ENCODE results near the gene VSX1. TPM values are rescaled to one million over a fixed set of nuclear protein-coding genes. Genes with fewer than 3 reads are reported as not detected.

VSX1 gene
- not detected for polyA plus RNA-seq (2012; ENCODE audit: missing spikeins)

DNA sequence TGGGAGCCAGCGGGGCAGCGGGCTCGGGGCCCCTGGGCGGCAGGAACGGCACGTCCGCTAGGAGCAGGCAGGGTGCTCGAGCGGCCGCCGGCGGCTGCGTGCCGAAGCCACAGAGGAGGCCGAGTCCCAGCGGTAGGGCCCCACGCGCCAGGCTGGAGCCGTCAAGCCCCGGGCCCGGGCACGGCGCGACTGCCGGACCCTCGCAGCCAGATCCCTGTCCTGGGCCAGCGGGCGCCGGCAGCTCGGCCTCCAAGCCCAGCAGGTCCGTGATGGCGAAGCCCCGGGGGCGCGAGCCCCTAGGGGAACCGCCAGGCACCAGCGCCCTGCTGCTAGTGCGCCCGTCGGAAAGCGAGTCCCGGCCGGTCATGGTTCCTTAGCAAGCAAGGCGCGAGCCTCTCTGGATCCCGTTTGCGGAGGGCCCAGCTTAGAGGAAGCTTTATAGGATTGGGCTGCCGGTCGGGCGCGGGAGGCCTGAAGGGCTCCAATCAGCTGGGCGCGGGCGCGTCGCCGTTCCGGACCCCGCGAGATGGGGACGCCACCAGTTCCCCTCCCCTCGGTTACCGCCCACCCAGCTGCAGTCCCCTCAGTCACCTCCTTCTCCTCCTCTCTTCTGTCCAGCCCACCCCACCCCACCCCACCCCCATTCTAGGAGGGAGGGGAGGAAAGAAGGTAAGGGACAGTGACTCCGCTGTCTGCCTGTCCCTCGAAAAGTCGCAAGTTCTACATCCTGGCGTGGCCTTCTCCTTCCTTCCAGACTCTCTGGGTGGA is at the start of gene VSX1:
Gene VSX1 (minus strand): TSS at position 412 of the 768 bp plus-strand sequence. CDS start 45 bp downstream, at position 367.
- DNase-seq (ENCODE audit: insufficient read length) (no peak), FAIRE-seq (no peak)
- TF ChIP-seq POLR2A (IDR thresholded peaks at IDR 0.05; ENCODE audit: low read depth, low read length) (no peak), POLR2AphosphoS5 (IDR thresholded peaks at IDR 0.05; ENCODE audit: low read depth, low read length) (no peak), TAF1 (IDR thresholded peaks at IDR 0.05; ENCODE audit: borderline replicate concordance, low read depth, low read length) (no peak)

GRCh38 chr20:25129908-25130307 is 48.0 kb upstream of the VSX1 start:
- no peak for FAIRE-seq

DNA sequence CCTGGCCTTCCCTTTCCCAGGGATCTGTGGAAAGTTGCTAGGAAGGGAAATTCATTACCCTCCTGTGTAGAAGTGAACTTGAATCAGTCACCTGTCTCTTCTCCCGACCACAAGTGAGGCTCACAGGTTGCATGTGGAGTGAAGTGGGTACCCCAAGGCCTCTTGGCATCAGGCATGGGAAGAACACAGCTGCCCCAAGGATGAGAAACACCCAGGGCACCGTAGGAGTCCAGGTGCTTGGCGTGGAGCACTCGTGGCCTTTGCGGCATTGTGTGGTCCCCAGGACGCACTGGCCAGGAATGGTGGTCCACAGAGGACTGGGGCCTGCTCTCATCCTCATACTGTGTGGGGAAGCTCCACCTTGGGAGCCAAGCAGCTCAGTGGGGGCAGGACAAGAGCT is 47.5 kb upstream of the VSX1 start:
- FAIRE-seq (no peak), DNase-seq (ENCODE audit: insufficient read length) (no peak)
- TF ChIP-seq TAF1 (IDR thresholded peaks at IDR 0.05; ENCODE audit: borderline replicate concordance, low read depth, low read length) (no peak), POLR2A (IDR thresholded peaks at IDR 0.05; ENCODE audit: low read depth, low read length) (no peak), POLR2AphosphoS5 (IDR thresholded peaks at IDR 0.05; ENCODE audit: low read depth, low read length) (no peak)

More at GRCh38 chr20:25129908-25130307, 48.0 kb upstream of the VSX1 start:
- TF ChIP-seq POLR2AphosphoS5 (IDR thresholded peaks at IDR 0.05; ENCODE audit: low read depth, low read length), result no peak
- no peak for TF ChIP-seq POLR2A (IDR thresholded peaks at IDR 0.05; ENCODE audit: low read depth, low read length)
- TF ChIP-seq TAF1 (IDR thresholded peaks at IDR 0.05; ENCODE audit: borderline replicate concordance, low read depth, low read length), result no peak
- no peak for DNase-seq (ENCODE audit: insufficient read length)

DNA sequence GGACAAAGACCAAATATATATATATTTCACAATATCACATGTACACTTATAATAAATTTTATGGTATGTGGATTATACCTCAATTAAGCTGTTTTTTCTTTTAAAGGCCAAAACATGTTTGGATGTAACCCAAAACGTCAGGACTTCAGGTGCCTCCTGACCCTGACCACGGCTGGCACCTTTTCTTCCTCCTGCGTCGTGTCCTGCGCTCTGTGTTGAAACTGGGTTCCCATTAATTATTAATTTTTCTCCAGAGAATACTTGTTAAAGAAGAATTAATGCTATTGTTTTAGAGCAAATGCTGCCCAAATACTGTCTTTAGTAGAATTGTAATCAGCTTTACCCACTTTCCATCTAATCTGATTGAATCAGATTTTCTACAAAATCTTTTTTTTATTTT is 46.7 kb upstream of the VSX1 start:
- FAIRE-seq, result no peak
- no peak for DNase-seq (ENCODE audit: insufficient read length)
- TF ChIP-seq TAF1 (IDR thresholded peaks at IDR 0.05; ENCODE audit: borderline replicate concordance, low read depth, low read length) (no peak), POLR2A (IDR thresholded peaks at IDR 0.05; ENCODE audit: low read depth, low read length) (no peak), POLR2AphosphoS5 (IDR thresholded peaks at IDR 0.05; ENCODE audit: low read depth, low read length) (no peak)

DNA sequence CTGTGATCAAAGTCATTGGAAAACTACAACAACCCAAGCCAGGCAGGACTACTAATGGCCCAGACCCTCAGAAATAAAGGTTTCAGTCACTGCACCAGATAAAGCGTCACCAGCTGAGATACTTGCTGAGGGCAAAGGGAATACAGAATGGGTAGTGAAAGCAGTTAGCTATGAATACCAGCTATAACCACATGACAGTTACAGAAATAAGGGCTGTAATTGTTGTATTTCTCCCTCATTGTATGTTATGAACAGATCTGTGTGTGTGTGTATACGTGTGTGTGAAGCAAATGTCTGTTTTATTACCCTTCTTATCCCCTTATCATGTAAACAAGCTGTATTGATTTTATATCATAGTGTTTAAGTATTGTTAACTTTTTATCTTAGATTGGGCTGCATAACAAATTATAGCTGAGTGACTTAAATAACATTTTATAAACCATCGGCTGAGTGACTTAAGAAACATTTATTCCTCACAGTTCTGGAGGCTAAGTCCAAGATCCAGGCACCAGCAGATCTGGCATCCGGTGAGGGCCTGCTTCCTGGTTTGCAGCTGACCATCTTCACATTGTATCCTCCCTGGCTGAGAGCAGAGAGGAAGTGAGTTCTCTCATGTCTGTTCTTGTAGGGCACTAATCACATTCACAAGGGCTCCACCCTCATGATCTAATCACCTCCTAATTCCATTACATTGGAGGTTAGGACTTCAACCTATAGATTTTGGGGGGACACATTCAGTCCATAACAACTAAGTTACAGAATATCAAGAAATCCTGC is 46.0 kb upstream of the VSX1 start:
- no peak for DNase-seq (ENCODE audit: insufficient read length)

DNA sequence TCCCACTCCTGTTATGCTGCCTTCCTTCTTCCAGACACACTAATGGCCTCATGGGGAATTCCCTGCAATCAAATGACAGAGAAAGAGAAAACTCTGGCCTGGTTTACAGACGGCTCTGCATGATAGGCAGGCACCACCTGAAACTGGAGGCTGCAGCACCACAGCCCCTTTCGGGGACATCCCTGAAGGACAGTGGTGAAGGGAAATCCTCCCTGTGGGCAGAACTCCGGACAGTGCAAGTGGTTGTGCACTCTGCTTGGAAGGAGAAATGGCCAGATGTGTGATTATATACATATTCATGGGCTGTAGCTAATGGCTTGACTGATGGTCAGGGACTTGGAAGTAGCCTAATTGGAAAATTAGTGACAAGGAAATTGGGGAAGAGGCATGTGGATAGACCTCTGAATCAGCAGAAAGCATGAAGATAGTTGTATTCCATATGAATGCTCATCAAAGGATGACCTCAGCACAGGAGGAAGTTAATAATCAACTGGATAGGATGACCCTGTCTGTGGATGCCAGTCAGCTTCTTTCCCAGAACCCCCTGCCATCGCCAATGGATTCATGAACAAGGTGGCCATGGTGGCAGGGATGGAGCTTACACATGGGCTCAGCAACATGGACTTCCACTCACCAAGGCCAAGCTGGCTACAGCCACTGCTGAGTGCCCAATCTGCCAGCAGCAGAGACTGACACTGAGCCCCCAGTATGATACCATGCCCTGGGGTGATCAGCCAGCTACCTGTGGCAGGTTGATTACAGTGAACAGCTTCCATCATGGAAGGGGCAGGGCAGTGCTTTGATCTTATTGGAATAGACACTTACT is 44.5 kb upstream of the VSX1 start:
- DNase-seq (ENCODE audit: insufficient read length), result no peak
- no peak for FAIRE-seq
- TF ChIP-seq POLR2A (IDR thresholded peaks at IDR 0.05; ENCODE audit: low read depth, low read length), result no peak
- TF ChIP-seq TAF1 (IDR thresholded peaks at IDR 0.05; ENCODE audit: borderline replicate concordance, low read depth, low read length), result no peak
- TF ChIP-seq POLR2AphosphoS5 (IDR thresholded peaks at IDR 0.05; ENCODE audit: low read depth, low read length), result no peak

More for the DNA sequence above, 46.0 kb upstream of the VSX1 start:
- FAIRE-seq, result no peak
- TF ChIP-seq POLR2AphosphoS5 (IDR thresholded peaks at IDR 0.05; ENCODE audit: low read depth, low read length) (no peak), POLR2A (IDR thresholded peaks at IDR 0.05; ENCODE audit: low read depth, low read length) (no peak), TAF1 (IDR thresholded peaks at IDR 0.05; ENCODE audit: borderline replicate concordance, low read depth, low read length) (no peak)

GRCh38 chr20:25125636-25126035 is 43.7 kb upstream of the VSX1 start:
- FAIRE-seq (no peak), DNase-seq (ENCODE audit: insufficient read length) (no peak)
- TF ChIP-seq POLR2AphosphoS5 (IDR thresholded peaks at IDR 0.05; ENCODE audit: low read depth, low read length) (no peak), TAF1 (IDR thresholded peaks at IDR 0.05; ENCODE audit: borderline replicate concordance, low read depth, low read length) (no peak), POLR2A (IDR thresholded peaks at IDR 0.05; ENCODE audit: low read depth, low read length) (no peak)

GRCh38 chr20:25120920-25121319 is 39.0 kb upstream of the VSX1 start:
- no peak for FAIRE-seq
- DNase-seq (ENCODE audit: insufficient read length), result no peak
- TF ChIP-seq POLR2A (IDR thresholded peaks at IDR 0.05; ENCODE audit: low read depth, low read length) (no peak), TAF1 (IDR thresholded peaks at IDR 0.05; ENCODE audit: borderline replicate concordance, low read depth, low read length) (no peak), POLR2AphosphoS5 (IDR thresholded peaks at IDR 0.05; ENCODE audit: low read depth, low read length) (no peak)

DNA sequence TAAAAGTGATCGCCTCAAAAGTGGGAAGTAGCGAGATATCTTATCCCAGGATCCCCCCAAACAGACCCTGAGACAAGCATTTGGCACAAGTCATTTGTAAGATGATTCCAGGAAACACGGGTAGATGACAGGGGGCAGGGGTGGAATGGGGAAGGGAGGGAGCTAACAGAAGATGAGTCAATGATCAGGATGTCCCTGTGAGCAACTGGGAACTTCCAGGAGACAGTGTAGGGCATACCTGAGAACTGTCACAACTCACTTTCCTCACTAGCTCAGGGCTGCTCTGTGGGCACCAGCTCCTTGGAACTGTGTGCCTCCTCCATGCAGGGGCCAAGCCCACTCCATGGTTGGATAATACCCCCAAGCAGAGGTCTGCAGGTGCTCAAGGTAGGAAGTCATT is 38.5 kb upstream of the VSX1 start:
- TF ChIP-seq TAF1 (IDR thresholded peaks at IDR 0.05; ENCODE audit: borderline replicate concordance, low read depth, low read length) (no peak), POLR2A (IDR thresholded peaks at IDR 0.05; ENCODE audit: low read depth, low read length) (no peak), POLR2AphosphoS5 (IDR thresholded peaks at IDR 0.05; ENCODE audit: low read depth, low read length) (no peak)
- DNase-seq (ENCODE audit: insufficient read length) (no peak), FAIRE-seq (no peak)

DNA sequence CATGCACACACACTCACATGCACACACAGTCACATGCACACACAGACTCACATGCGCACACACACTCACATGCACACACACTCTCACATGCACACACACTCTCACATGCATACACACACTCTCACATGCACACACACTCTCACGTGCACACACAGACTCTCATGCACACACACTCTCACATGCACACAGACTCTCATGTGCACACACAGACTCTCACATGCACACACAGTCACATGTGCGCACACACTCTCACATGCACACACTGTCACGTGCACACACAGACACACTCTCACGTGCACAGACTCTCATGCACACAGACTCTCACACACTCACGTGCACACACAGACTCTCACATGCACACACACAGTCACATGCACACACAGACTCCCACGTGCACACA is 36.6 kb upstream of the VSX1 start:
- DNase-seq (ENCODE audit: insufficient read length) (no peak), FAIRE-seq (no peak)
- TF ChIP-seq TAF1 (IDR thresholded peaks at IDR 0.05; ENCODE audit: borderline replicate concordance, low read depth, low read length) (no peak), POLR2AphosphoS5 (IDR thresholded peaks at IDR 0.05; ENCODE audit: low read depth, low read length) (no peak), POLR2A (IDR thresholded peaks at IDR 0.05; ENCODE audit: low read depth, low read length) (no peak)

GRCh38 chr20:25117990-25118389 is 36.0 kb upstream of the VSX1 start:
- no peak for TF ChIP-seq POLR2AphosphoS5 (IDR thresholded peaks at IDR 0.05; ENCODE audit: low read depth, low read length)
- DNase-seq (ENCODE audit: insufficient read length), result no peak
- FAIRE-seq, result no peak

Data from GM12892 (cell line).